OCI-LY7 (cell line): ENCODE measurements around the gene ARHGEF3.

Experiments used
- EZH2phosphoT487 ChIP-seq: fragments of 200-600 bp; sonication (generic); IDR thresholded peaks from 2 replicates; pipeline ENCODE4 v1.6.1; 2018; ENCODE audit warnings: low read depth, borderline replicate concordance, mild to moderate bottlenecking, mixed run types, antibody characterized with exemption, low read length, moderate library complexity, mixed read lengths
- TF ChIP-seq, protein P1 (sequence below): fragments of 200-600 bp; sonication (generic); conservative IDR thresholded peaks from 2 replicates; pipeline ENCODE4 v1.5.1; 2014; ENCODE audit warnings: mild to moderate bottlenecking, antibody characterized with exemption, low read length, moderate library complexity, mixed read lengths

GRCh38 chr3:56829533-56829932 lies 27.8 kb upstream of the ARHGEF3 start:
- TF ChIP-seq, protein P1, sequence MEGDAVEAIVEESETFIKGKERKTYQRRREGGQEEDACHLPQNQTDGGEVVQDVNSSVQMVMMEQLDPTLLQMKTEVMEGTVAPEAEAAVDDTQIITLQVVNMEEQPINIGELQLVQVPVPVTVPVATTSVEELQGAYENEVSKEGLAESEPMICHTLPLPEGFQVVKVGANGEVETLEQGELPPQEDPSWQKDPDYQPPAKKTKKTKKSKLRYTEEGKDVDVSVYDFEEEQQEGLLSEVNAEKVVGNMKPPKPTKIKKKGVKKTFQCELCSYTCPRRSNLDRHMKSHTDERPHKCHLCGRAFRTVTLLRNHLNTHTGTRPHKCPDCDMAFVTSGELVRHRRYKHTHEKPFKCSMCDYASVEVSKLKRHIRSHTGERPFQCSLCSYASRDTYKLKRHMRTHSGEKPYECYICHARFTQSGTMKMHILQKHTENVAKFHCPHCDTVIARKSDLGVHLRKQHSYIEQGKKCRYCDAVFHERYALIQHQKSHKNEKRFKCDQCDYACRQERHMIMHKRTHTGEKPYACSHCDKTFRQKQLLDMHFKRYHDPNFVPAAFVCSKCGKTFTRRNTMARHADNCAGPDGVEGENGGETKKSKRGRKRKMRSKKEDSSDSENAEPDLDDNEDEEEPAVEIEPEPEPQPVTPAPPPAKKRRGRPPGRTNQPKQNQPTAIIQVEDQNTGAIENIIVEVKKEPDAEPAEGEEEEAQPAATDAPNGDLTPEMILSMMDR = no peak
- TF ChIP-seq EZH2phosphoT487 = no peak
